GM23248 (cell line): ENCODE data around the gene MRPL27. TPM values are rescaled to one million over a fixed set of nuclear protein-coding genes. Genes with fewer than 3 reads are reported as not detected.

ENCODE experiments used
- DNase-seq: peaks from one replicate; pipeline ENCODE4 v3.0.0-alpha.2; 2015
- H2AFZ ChIP-seq: fragments of 200-600 bp; sonication (generic); 2 replicates; pipeline ENCODE4 v1.6.1; 2016; ENCODE audit warnings: antibody characterized with exemption
- H3F3A ChIP-seq: fragments of 200-600 bp; sonication (generic); 2 replicates; pipeline ENCODE4 v1.6.1; 2016; ENCODE audit warnings: mild to moderate bottlenecking, antibody characterized with exemption, mixed run types; ENCODE audit not compliant: insufficient read depth
- H3K27ac ChIP-seq: fragments of 200-600 bp; sonication (generic); 2 replicates; pipeline ENCODE4 v1.5.1; 2016; ENCODE audit warnings: mild to moderate bottlenecking
- H3K27me3 ChIP-seq: fragments of 200-600 bp; sonication (generic); replicated peaks from 2 replicates; pipeline ENCODE4 v1.6.1; 2016; ENCODE audit warnings: mild to moderate bottlenecking; ENCODE audit not compliant: insufficient read depth
- H3K36me3 ChIP-seq: fragments of 200-600 bp; sonication (generic); 2 replicates; pipeline ENCODE4 v1.6.1; 2016; ENCODE audit warnings: low read depth, mild to moderate bottlenecking
- H3K4me1 ChIP-seq: fragments of 200-600 bp; sonication (generic); 2 replicates; pipeline ENCODE4 v1.6.1; 2016; ENCODE audit warnings: mild to moderate bottlenecking; ENCODE audit not compliant: insufficient read depth
- H3K4me2 ChIP-seq: fragments of 200-600 bp; sonication (generic); one replicate; pipeline ENCODE4 v1.6.1; 2016; ENCODE audit warnings: mild to moderate bottlenecking; ENCODE audit not compliant: unreplicated experiment
- H3K4me3 ChIP-seq: fragments of 200-600 bp; sonication (generic); 2 replicates; pipeline ENCODE4 v1.5.1; 2016; ENCODE audit warnings: mild to moderate bottlenecking
- H3K79me2 ChIP-seq: fragments of 200-600 bp; sonication (generic); 2 replicates; pipeline ENCODE4 v1.6.1; 2016; ENCODE audit warnings: mild to moderate bottlenecking; ENCODE audit not compliant: insufficient read depth
- H3K9ac ChIP-seq: fragments of 200-600 bp; sonication (generic); 2 replicates; pipeline ENCODE4 v1.6.1; 2016; ENCODE audit warnings: mild to moderate bottlenecking
- H3K9me2 ChIP-seq: fragments of 200-600 bp; sonication (generic); 2 replicates; pipeline ENCODE4 v1.6.1; 2016; ENCODE audit warnings: mixed run types, mild to moderate bottlenecking, moderate library complexity; ENCODE audit not compliant: insufficient read depth
- H3K9me3 ChIP-seq: fragments of 200-600 bp; sonication (generic); one replicate; pipeline ENCODE4 v1.6.1; 2017; ENCODE audit warnings: low read depth
- H4K20me1 ChIP-seq: fragments of 200-600 bp; sonication (generic); 2 replicates; pipeline ENCODE4 v1.6.0; 2016; ENCODE audit not compliant: insufficient read depth
- EZH2 ChIP-seq: fragments of 200-600 bp; sonication (generic); IDR thresholded peaks from 2 replicates; pipeline ENCODE4 v1.6.1; 2018; ENCODE audit warnings: antibody characterized with exemption, mild to moderate bottlenecking; ENCODE audit not compliant: insufficient read depth, poor library complexity, severe bottlenecking
- EZH2phosphoT487 ChIP-seq: fragments of 200-600 bp; sonication (generic); IDR thresholded peaks from 2 replicates; pipeline ENCODE4 v1.6.1; 2018; ENCODE audit warnings: antibody characterized with exemption, moderate library complexity, mild to moderate bottlenecking, low read depth; ENCODE audit not compliant: insufficient read depth
- WGBS, 2 experiments: methylation state at CpG; one replicate each; pipeline ENCODE4 v1.1.6; 2015 to 2017; ENCODE audit warnings: low lambda C conversion rate in 2 of 2, low coverage in 1 of 2; ENCODE audit errors: missing lambda C conversion rate in 2 of 2; 5-methylcytosine and 5-hydroxymethylcytosine counted together
- in situ Hi-C: fragments of 300-500 bp; cut with MboI; formaldehyde crosslinking; loops from 2 replicates; pipeline ENCODE4 v1.15.0; 2020
- polyA plus RNA-seq: library from polyadenylated mRNA; unstranded; fragments of >200 nt; fragmentation: Nextera tagmentation; extraction: Ambion mirVana; gene quantifications from 2 replicates; pipeline ENCODE4 v1.2.1, GENCODE V29; 2016
- total RNA-seq: library from RNA; depleted of rRNA; stranded (reverse); fragments of >200 nt; shearing (Covaris generic); gene quantifications from 2 replicates; pipeline ENCODE4 v1.2.3, GENCODE V29; 2014

Gene MRPL27
- total and polyA plus RNA-seq, 2 experiments from 2014 or later = 49.3 to 120 TPM

GRCh38 chr17:50379351-50380132 is 6.6 kb upstream of the MRPL27 start:
- Histone ChIP-seq H3K4me1 (no peaks in the 10 kb centered on the region), H3K27me3 (no peaks in the 10 kb centered on the region), H3K79me2 (no peaks in the 10 kb centered on the region), H3K4me2 (no peak overlapping the region), H3K4me3 (no peak overlapping the region), H3K27ac (no peak overlapping the region), H3K9ac (no peak overlapping the region), H4K20me1 (no peaks in the 10 kb centered on the region), H3K9me2 (no peaks in the 10 kb centered on the region), H3F3A (peaks cover 54% of the 10 kb centered on the region), H2AFZ (no peak overlapping the region), H3K9me3 (no peaks in the 10 kb centered on the region), H3K36me3 (peaks cover 35% of the 10 kb centered on the region)
- in situ Hi-C loops = no loop called here
- DNase-seq = no peak
- no peak for TF ChIP-seq EZH2
- no peak for TF ChIP-seq EZH2phosphoT487
- 90 to 93% methylated on average over 6 of the region's 6 CpGs for WGBS, 2 experiments

DNA sequence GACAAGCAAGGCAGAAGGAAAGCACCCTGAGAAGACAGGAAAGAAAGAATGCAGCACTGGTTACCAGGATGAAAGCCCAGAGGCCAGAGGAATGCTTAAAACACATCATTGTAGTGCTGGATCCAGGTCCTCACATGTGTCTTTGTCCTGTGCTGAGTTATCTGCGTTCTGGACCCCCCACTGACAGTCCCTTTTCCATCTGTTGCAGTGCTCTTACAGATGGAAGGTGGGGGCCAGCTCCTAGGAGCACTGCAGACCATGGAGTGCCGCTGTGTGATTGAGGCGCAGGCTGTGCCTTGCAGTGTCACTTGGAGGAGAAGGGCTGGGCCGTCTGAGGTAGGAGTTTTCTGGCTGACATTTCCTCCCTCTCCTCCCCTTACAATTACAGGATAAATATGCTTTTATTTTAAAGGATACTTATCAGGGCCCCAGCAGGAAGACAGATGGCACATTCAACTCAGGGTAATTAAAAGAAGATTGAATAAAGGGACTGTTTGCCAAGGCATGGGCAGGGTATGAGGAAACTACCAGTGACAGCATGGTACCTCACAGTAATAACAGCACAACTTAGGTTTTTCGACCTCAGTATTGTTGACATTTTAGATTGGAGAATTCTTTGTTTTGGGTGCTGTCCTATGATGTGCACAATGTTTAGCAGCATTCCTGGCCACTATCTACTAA is 3.0 kb upstream of the MRPL27 start:
- in situ Hi-C loops = no loop called here
- Histone ChIP-seq H3K27me3 (no peaks in the 10 kb centered on the region), H3K27ac (no peak overlapping the region), H3K79me2 (peaks cover 19% of the 10 kb centered on the region), H3K36me3 (peaks cover 2% of the 10 kb centered on the region; the same call in 1 of the 2 replicates), H3K9ac (no peak overlapping the region), H3K9me3 (no peaks in the 10 kb centered on the region), H2AFZ (no peak overlapping the region), H3K9me2 (no peaks in the 10 kb centered on the region), H3F3A (peaks cover 22% of the 10 kb centered on the region), H3K4me1 (peaks cover 4% of the 10 kb centered on the region; the same call in 1 of the 2 replicates), H4K20me1 (no peaks in the 10 kb centered on the region), H3K4me3 (no peak overlapping the region), H3K4me2 (no peak overlapping the region)
- no peak for DNase-seq
- no peak for TF ChIP-seq EZH2phosphoT487
- no peak for TF ChIP-seq EZH2
- WGBS, 2 experiments = 70 to 71% methylated on average over 5 of the region's 5 CpGs

- TF ChIP-seq EZH2phosphoT487 = no peak
- TF ChIP-seq EZH2 = no peak
- H3K79me2 ChIP-seq = peaks cover 28% of the 10 kb centered on the region
- 76 to 81% methylated on average over 2 of the region's 2 CpGs for WGBS, 2 experiments
- DNase-seq = no peak
- H3K9ac ChIP-seq = peak overlapping the region; percentile 92
- peak overlapping the region; percentile 98 for H3K4me2 ChIP-seq
- peak overlapping the region; percentile 87 for H3K27ac ChIP-seq
- peak overlapping the region; percentile 95 for H3K4me3 ChIP-seq
- peak overlapping the region; percentile 88 for H2AFZ ChIP-seq
- H4K20me1 ChIP-seq = no peaks in the 10 kb centered on the region
- H3K36me3 ChIP-seq = peaks cover 18% of the 10 kb centered on the region
- H3K9me3 ChIP-seq = no peaks in the 10 kb centered on the region
- in situ Hi-C loops = no loop called here
- peaks cover 4% of the 10 kb centered on the region; the same call in 1 of the 2 replicates for H3K4me1 ChIP-seq
- H3F3A ChIP-seq = 0 out of 2 replicates have a peak, but pooled peaks cover under 1% of the 10 kb centered on the region
- no peaks in the 10 kb centered on the region for H3K27me3 ChIP-seq
- H3K9me2 ChIP-seq = no peaks in the 10 kb centered on the region
Observed at GRCh38 chr17:50373705-50374104, 721 bp upstream of the MRPL27 start.

DNA sequence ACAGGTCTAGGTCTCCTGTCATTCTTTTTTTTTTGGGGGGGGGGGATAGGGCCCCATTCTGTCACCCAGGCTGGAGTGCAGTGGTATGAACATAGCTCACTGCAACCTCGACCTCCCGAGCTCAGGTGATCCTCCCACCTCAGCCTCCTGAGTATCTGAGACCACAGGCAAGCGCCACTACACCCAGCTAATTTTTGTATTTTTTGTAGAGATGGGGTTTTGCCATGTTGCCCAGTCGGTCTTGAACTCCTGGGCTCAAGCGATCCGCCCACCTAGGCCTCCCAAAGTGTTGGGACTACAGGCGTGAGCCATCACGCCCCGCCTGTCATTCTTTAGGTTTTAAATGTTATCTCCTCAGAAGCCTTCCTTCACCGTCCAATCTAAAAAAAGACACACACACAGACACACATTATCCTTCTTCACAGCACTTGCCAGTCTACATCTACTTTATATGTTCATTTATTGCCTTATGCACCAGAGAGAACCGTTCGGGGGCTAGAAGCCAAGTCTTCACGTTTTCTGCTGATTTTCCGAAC is 694 bp downstream of the MRPL27 start:
- 16% methylated on average over 14 of the region's 14 CpGs for WGBS, 2 experiments
- in situ Hi-C loops = no loop called here
- H3K9me2 ChIP-seq = no peaks in the 10 kb centered on the region
- H3K9me3 ChIP-seq = no peaks in the 10 kb centered on the region
- H3K9ac ChIP-seq = peak overlapping the region; percentile 92
- no peaks in the 10 kb centered on the region for H3K27me3 ChIP-seq
- peaks cover 28% of the 10 kb centered on the region for H3K79me2 ChIP-seq
- peak overlapping the region; percentile 98 for H3K4me2 ChIP-seq
- peak overlapping the region; percentile 95 for H3K4me3 ChIP-seq
- TF ChIP-seq EZH2phosphoT487 = no peak
- no peak for TF ChIP-seq EZH2
- peak overlapping the region; percentile 88 for H2AFZ ChIP-seq
- no peaks in the 10 kb centered on the region for H4K20me1 ChIP-seq
- H3K27ac ChIP-seq = peak overlapping the region; percentile 87
- no peak for DNase-seq
- no peaks in the 10 kb centered on the region for H3F3A ChIP-seq
- H3K4me1 ChIP-seq = peaks cover 4% of the 10 kb centered on the region; the same call in 1 of the 2 replicates
- H3K36me3 ChIP-seq = peaks cover 22% of the 10 kb centered on the region
